IPS-15b (cell line): Measurements from ENCODE around the gene TRIP12.
"Not testable (repeated sequence)": the region's sequence is repeated elsewhere in the genome, so short reads cannot be mapped to it uniquely, and the experiment has no call there.

ENCODE experiments used
- H3K27me3 ChIP-seq: one replicate; pipeline ENCODE4 v1.6.1; 2013; ENCODE audit warnings: low read length; ENCODE audit not compliant: control insufficient read depth, insufficient read depth
- H3K36me3 ChIP-seq: one replicate; pipeline ENCODE4 v1.6.1; 2013; ENCODE audit warnings: low read length; ENCODE audit not compliant: control insufficient read depth, insufficient read depth
- H3K4me1 ChIP-seq: one replicate; pipeline ENCODE4 v1.6.1; 2013; ENCODE audit warnings: mild to moderate bottlenecking, low read length; ENCODE audit not compliant: control insufficient read depth, insufficient read depth
- H3K4me3 ChIP-seq: one replicate; pipeline ENCODE4 v1.5.1; 2013; ENCODE audit warnings: low read depth, low read length
- H3K9ac ChIP-seq: one replicate; pipeline ENCODE4 v1.6.1; 2013; ENCODE audit warnings: low read depth, mild to moderate bottlenecking, low read length
- H3K9me3 ChIP-seq: one replicate; pipeline ENCODE4 v1.6.1; 2013; ENCODE audit warnings: mild to moderate bottlenecking, low read length; ENCODE audit not compliant: control insufficient read depth, insufficient read depth

TRIP12 gene

DNA sequence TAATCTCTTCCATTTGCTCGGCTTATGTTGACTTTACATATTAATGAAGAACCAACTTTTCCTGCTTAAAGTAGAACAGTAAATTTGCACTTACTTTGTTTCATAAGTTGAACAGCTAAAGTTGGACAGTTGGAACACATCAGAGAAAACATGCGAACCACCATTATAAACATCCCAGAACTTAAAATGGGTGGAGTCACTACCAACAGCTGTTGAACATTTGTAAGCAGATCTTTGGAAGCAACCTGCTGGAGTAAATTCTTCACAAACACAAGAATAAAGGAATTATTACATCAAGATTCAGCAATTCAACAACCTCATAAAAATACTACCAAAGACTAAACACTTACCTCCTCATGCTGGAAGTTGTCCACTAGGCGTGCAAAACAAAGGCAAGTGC, 111.0 kb downstream of the TRIP12 start:
- no peaks in the 10 kb centered on the region for H3K4me1 ChIP-seq
- no peak overlapping the region for H3K4me3 ChIP-seq
- H3K36me3 ChIP-seq, result no peaks in the 10 kb centered on the region
- no peak overlapping the region for H3K9ac ChIP-seq
- no peaks in the 10 kb centered on the region for H3K9me3 ChIP-seq
- H3K27me3 ChIP-seq, result no peaks in the 10 kb centered on the region

DNA sequence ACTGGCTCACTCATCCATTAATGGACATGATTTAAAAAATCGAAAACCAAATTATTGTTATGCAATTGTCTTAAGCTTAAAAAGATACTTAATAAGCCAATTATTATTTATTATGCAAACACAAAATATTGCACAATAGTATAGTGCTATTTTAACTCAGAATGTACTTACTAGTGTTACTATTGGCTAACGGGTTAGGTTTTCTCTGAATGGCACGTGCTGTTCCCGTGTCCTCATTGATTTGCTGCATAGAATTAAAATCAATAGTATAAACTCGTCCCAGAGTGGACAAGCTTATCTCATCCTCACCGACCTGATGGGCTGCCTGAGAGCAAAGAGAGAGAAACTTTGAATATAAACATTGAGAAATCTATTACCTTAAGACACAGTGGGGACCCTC, 116.2 kb downstream of the TRIP12 start:
- Histone ChIP-seq H3K27me3 (no peaks in the 10 kb centered on the region), H3K9ac (no peak overlapping the region), H3K9me3 (no peaks in the 10 kb centered on the region), H3K4me1 (no peaks in the 10 kb centered on the region), H3K4me3 (no peak overlapping the region), H3K36me3 (peaks cover 7% of the 10 kb centered on the region)

DNA sequence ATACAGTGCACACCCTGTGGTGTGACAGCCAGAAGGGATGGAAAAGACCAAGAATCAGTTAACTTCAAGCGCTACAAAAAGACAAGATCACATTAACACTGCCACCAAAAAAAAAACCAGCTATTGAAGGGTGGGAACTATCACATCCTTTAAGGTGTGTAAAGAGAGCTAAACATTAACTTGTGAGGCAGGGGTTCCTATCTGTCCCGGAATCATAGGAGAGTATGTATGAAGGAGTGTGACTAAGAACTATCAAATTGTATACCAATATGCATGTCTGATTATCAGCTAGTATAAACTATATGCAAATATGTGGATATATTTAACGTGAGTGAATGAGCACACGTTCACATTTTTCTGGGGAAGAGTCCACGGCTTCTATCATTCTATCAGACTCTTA, 119.0 kb downstream of the TRIP12 start:
- Histone ChIP-seq H3K4me1 (no peaks in the 10 kb centered on the region), H3K4me3 (no peak overlapping the region), H3K36me3 (peaks cover 9% of the 10 kb centered on the region), H3K27me3 (no peaks in the 10 kb centered on the region), H3K9me3 (no peaks in the 10 kb centered on the region), H3K9ac (no peak overlapping the region)

DNA sequence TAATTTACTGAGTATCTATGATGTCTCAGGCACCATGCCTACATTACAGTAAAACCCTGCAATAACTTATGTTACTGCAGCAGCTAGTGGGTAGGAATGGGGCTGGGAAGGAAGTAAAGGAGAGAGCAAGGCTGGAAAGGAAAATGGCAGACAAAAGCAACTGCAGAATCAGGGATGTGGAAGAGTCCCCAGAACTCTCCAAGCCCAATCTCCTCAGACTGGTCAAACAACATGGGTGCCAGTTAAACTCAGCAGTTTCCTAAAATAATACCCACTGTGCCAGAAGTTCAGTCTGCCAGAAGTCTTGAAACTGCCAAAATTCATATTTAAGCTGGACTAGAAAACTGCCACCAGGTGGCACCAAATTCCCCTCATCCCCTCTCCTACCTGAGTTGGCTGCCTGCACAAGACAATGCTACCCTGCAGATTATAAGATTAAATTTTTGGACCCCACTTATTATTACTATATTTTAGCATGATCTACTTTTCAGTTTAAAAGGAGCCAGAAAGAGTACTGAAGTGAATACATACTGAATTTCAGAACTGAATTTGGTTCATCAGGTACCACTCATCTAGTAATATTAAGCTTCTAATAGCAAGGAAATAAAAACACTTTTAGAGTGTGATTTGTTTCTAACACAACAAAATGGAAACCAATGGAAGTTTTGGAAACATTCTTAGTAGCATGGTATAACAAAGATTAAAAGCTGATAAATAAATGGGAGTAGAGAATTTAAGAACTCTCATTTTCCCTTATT, 120.6 kb downstream of the TRIP12 start:
- H3K9ac ChIP-seq, result no peak overlapping the region
- H3K4me3 ChIP-seq, result no peak overlapping the region
- no peaks in the 10 kb centered on the region for H3K4me1 ChIP-seq
- no peaks in the 10 kb centered on the region for H3K9me3 ChIP-seq
- H3K27me3 ChIP-seq, result no peaks in the 10 kb centered on the region
- H3K36me3 ChIP-seq, result peaks cover 14% of the 10 kb centered on the region

DNA sequence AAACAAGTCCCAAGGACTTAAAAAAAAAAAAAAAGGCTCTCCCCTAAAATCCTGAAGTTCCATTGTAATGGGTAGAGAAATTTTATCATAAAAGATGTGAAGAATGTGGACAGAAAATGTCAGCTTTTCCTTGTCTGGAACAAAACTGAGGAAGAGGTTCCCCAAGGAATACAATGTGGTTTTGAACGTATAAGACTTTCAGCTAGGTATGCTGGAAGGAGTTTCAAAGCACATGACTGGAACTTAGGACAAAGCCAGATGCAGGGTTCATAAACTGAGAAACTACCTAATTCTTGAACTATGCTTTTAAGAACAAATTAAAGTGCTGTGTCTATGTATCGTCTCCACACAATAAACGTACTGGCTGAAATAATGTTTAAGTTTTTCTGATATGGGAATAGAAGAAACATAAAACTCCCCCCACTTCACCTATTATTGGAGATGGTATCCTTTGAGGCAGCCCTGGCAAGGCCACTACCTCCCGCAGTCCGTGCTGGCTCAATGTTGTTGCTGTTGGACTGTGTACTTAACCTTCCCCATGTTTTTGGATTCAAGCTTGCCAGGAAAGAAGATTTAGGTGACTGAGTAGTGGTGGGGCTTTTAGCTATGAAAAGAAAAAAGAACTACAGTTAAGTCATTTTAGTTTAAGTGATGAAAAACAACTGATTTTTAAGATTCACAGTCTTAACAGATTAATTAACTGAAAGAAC, 123.2 kb downstream of the TRIP12 start:
- Histone ChIP-seq H3K4me1 (no peaks in the 10 kb centered on the region), H3K4me3 (no peak overlapping the region), H3K9me3 (no peaks in the 10 kb centered on the region), H3K9ac (no peak overlapping the region), H3K36me3 (peaks cover 12% of the 10 kb centered on the region), H3K27me3 (no peaks in the 10 kb centered on the region)

DNA sequence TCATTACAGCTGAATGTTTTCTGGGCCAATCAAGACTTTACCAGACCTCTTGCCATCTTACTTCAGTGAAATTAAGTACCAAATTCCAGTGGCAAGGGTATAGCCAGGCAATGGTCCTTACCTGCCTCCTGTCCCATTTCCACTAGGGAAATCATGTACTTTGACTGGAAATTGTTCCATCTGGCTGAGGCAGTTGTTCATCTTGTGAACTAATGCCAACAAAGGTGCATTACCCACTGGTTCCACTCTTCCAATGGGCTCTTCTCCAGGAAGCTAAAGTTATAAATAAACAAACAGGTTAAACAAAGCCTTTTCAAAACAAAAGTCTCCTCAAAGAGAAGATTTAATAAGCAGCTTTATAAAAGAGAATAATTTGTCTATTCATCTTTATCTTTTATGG, 126.8 kb downstream of the TRIP12 start:
- no peak overlapping the region for H3K9ac ChIP-seq
- H3K36me3 ChIP-seq, result peaks cover 10% of the 10 kb centered on the region
- no peaks in the 10 kb centered on the region for H3K4me1 ChIP-seq
- no peaks in the 10 kb centered on the region for H3K27me3 ChIP-seq
- no peak overlapping the region for H3K4me3 ChIP-seq
- H3K9me3 ChIP-seq, result no peaks in the 10 kb centered on the region

DNA sequence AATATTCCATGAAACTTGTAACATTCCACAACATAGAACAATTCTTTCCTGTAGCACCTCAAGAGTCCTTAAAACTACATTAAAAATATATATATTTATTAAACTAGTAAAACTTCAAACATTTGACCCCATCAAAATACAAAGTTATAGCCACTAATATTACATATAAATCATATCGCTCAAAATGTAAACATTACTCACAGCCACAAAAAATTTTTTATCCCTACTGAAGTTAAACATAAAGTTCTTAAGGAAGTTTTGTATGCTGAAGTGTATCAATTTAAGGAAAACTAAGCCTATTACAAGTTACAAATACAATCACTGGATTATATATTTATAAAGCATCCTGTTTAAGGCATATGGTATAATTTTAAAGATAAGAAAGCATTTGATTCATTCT, 127.2 kb downstream of the TRIP12 start:
- Histone ChIP-seq H3K4me3 (no peak overlapping the region), H3K36me3 (peaks cover 11% of the 10 kb centered on the region)

DNA sequence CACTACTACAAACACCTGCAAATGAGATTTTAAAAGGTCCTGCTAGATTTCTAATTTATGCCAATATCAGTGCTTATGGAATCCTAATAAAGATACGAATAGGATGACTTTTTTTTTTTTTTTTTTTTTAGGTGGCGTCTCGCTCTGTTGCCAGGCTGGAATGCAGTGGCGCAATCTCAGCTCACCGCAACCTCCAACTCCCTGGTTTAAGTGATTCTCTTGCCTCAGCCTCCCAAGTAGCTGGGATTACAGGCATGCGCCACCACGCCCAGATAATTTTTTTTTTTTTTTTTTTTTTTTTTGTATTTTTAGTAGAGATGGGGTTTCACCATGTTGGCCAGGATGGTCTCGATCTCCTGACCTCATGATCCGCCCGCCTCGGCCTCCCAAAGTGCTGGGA, 135.5 kb downstream of the TRIP12 start:
- H3K9me3 ChIP-seq, H3K27me3 ChIP-seq, H3K4me3 ChIP-seq, H3K36me3 ChIP-seq, H3K9ac ChIP-seq, H3K4me1 ChIP-seq: not testable (repeated sequence)

More for the DNA sequence above, 127.2 kb downstream of the TRIP12 start:
- Histone ChIP-seq H3K4me1 (no peaks in the 10 kb centered on the region), H3K27me3 (no peaks in the 10 kb centered on the region), H3K9me3 (no peaks in the 10 kb centered on the region), H3K9ac (no peak overlapping the region)

DNA sequence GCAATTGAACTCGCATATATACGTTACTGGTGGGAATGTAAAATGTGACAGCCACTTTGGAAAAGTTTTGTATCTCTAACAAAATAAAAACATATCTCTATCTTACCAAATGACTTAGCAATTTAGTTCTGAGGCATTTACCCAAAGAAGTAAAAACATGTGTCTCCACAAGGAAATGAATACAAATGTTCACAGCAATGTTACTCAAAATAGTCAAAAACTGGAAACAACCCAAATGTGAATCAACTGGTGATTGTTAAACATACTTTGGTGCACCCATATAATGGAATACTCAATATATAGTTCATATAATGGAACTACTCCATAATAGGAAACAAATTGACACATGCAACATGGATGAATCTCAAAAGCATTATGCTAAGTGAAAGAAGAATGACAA, 137.0 kb downstream of the TRIP12 start:
- Histone ChIP-seq H3K27me3 (no peaks in the 10 kb centered on the region), H3K9me3 (no peaks in the 10 kb centered on the region), H3K9ac (no peak overlapping the region), H3K36me3 (peaks cover 9% of the 10 kb centered on the region), H3K4me3 (no peak overlapping the region), H3K4me1 (peaks cover 21% of the 10 kb centered on the region)

DNA sequence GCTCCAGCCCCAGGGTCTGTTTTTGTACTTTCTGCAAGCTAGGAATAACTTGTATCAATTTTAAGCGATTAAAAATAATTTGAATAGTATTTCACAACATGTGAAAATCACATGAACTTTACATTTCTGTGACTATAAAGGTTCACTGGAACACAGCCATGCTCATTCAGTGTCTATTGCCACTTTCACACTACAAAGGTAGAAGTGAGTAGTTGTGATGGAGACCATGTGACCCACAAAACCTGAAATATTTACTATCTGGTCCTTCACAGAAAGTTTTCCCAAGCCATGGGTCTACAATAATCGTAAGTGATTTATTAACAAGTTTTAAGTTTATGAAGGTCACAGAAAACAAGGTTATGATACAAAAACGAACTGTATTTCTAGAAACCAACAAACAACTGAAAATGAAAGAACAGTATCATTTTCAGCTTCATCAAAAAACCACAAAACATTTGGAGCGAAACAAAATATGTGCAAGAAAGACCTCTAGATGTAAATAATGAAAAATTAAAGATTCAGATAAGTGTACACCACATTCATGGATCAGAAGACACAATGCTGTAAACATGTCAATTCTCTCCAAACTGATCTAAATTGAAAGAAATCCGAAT, 138.6 kb downstream of the TRIP12 start:
- H3K9ac ChIP-seq, result no peak overlapping the region
- no peak overlapping the region for H3K4me3 ChIP-seq
- no peaks in the 10 kb centered on the region for H3K27me3 ChIP-seq
- H3K9me3 ChIP-seq, result no peaks in the 10 kb centered on the region
- peaks cover 21% of the 10 kb centered on the region for H3K4me1 ChIP-seq
- H3K36me3 ChIP-seq, result peaks cover 4% of the 10 kb centered on the region

DNA sequence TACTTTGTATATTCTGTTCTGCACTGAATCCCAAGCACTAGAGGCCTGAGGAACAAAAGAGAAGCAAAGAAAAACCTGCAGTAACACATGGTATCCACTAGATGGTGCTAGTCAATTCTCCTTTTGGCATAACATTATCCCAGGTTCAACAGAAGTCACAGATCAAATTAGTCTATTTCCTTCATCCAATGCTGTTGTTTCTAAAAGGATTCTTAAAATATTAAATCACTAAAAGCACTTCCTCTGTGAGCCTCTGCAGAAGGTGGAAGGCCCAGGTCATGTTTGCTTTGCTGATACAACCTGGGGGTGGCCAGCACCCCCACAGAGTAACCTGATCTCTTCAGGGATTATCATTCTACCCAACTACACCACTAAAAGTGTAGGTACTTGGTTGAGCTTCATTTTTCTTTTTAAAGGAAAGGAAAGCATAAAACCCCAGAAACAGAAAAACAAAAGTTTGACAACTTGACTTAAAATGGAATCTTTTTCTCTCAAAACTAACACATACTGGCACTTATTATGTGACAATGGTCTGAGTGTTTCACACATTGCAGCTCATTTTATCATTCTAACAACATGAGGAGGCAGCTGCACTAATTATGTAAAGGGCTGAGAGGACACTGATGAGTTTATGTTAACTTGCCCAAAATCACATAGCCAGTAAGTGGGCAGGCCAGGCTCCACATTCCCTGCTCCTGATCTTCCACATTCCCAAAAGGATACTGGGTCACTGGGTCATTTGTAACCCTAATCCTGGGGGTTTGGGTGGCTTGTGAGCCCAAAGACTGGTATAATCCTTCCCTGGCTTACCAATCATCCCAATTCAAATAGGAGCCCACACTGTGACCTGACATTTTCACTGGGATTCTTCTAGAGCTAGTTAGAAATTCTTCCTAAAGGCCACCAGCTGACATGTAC, 140.7 kb downstream of the TRIP12 start:
- Histone ChIP-seq H3K9me3 (no peaks in the 10 kb centered on the region), H3K9ac (no peak overlapping the region), H3K4me1 (peaks cover 21% of the 10 kb centered on the region), H3K27me3 (no peaks in the 10 kb centered on the region), H3K4me3 (peak overlapping the region; percentile 14), H3K36me3 (peaks cover 4% of the 10 kb centered on the region)
